ENCODE results near the gene PCDHGA12.

GRCh38 chr5:141402553-141403243 is 27.6 kb upstream of the PCDHGA12 start, which contains the start of gene PCDHGA9:
- peak; percentile 42 for TF ChIP-seq CTCF (IDR thresholded peaks at IDR 0.05)
- no peak for TF ChIP-seq EZH2 (IDR thresholded peaks at IDR 0.05; ENCODE audit: borderline replicate concordance, insufficient read depth, low read depth, low read length, poor library complexity, severe bottlenecking)

All from B cell (primary cell).